Measurements from ENCODE around the gene AHCYL1. TPM values are rescaled to one million over a fixed set of nuclear protein-coding genes. Genes with fewer than 3 reads are reported as not detected.

AHCYL1 gene
- total RNA-seq, 4 donors from 2014 or later = 90.3 to 200 (median 118) TPM

DNA sequence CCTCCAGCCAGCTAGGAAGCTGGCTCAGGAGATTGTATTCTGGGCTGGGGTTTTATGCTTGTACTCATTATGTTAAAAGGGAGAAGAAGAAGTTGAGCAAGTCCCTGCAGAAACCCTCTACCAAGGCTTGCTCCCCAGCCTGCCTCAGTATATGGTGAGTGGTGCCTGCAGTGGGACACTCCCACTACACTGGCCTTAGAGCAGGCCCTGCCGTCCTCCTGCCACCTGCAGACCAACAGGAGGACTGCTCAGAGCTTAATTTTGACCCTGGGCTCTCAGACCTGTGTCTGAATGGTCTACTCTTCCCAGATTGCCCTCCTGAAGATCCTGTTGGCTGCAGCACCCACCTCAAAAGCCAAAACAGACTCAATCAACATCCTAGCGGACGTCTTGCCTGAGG, 62.9 kb downstream of the AHCYL1 start:
- Histone ChIP-seq H3K36me3 (peaks cover 73 to 88% of the 10 kb centered on the region in 2 donors), H3K27ac (no peak overlapping the region)

GRCh38 chr1:110048240-110048639, 63.7 kb downstream of the AHCYL1 start:
- DNase-seq = no peak
- no peak overlapping the region for H3K27ac ChIP-seq
- peaks cover 71 to 90% of the 10 kb centered on the region in 2 donors for H3K36me3 ChIP-seq
- H3K27me3 ChIP-seq = no peaks in the 10 kb centered on the region
- TF ChIP-seq, protein P1, sequence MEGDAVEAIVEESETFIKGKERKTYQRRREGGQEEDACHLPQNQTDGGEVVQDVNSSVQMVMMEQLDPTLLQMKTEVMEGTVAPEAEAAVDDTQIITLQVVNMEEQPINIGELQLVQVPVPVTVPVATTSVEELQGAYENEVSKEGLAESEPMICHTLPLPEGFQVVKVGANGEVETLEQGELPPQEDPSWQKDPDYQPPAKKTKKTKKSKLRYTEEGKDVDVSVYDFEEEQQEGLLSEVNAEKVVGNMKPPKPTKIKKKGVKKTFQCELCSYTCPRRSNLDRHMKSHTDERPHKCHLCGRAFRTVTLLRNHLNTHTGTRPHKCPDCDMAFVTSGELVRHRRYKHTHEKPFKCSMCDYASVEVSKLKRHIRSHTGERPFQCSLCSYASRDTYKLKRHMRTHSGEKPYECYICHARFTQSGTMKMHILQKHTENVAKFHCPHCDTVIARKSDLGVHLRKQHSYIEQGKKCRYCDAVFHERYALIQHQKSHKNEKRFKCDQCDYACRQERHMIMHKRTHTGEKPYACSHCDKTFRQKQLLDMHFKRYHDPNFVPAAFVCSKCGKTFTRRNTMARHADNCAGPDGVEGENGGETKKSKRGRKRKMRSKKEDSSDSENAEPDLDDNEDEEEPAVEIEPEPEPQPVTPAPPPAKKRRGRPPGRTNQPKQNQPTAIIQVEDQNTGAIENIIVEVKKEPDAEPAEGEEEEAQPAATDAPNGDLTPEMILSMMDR (IDR thresholded peaks at IDR 0.05) = no peak
- no peak for TF ChIP-seq POLR2A (IDR thresholded peaks at IDR 0.05)
- 94 to 95% methylated on average over 5 of the region's 5 CpGs for WGBS, 2 donors
- no peaks in the 10 kb centered on the region for H3K4me1 ChIP-seq
- intact Hi-C loops (cut with DNase I) = no loop called here
- H3K4me3 ChIP-seq (replicated peaks in 1 of 3) = no peak overlapping the region
- H3K9me3 ChIP-seq = no peaks in the 10 kb centered on the region

More for the DNA sequence above, 62.9 kb downstream of the AHCYL1 start:
- Histone ChIP-seq H3K4me3 (replicated peaks in 1 of 3) (no peak overlapping the region), H3K27me3 (no peaks in the 10 kb centered on the region), H3K9me3 (no peaks in the 10 kb centered on the region), H3K4me1 (no peaks in the 10 kb centered on the region)
- 83 to 92% methylated on average over 2 to 3 of the region's 3 CpGs for WGBS, 2 donors
- no peak for DNase-seq
- TF ChIP-seq POLR2A (IDR thresholded peaks at IDR 0.05) = no peak
- TF ChIP-seq, protein P1 (IDR thresholded peaks at IDR 0.05) = no peak
- intact Hi-C loops (cut with DNase I) = no loop called here

GRCh38 chr1:110048923-110049601, 64.5 kb downstream of the AHCYL1 start:
- H3K27ac ChIP-seq = no peak overlapping the region

GRCh38 chr1:110049801-110050601, 65.4 kb downstream of the AHCYL1 start:
- peak in 1 of 2 donors; percentile 25 for DNase-seq
- no peak overlapping the region for H3K4me3 ChIP-seq (replicated peaks in 1 of 3)
- TF ChIP-seq, protein P1 (IDR thresholded peaks at IDR 0.05) = no peak
- no peak for TF ChIP-seq POLR2A (IDR thresholded peaks at IDR 0.05)
- no peaks in the 10 kb centered on the region for H3K4me1 ChIP-seq
- no peaks in the 10 kb centered on the region for H3K27me3 ChIP-seq
- no peak overlapping the region for H3K27ac ChIP-seq
- intact Hi-C loops (cut with DNase I) = no loop called here
- 81 to 93% methylated on average over 9 to 11 of the region's 11 CpGs for WGBS, 2 donors
- H3K36me3 ChIP-seq = peaks cover 73 to 88% of the 10 kb centered on the region in 2 donors
- H3K9me3 ChIP-seq = no peaks in the 10 kb centered on the region

More at GRCh38 chr1:110048923-110049601, 64.5 kb downstream of the AHCYL1 start:
- intact Hi-C loops (cut with DNase I) = no loop called here
- Histone ChIP-seq H3K9me3 (no peaks in the 10 kb centered on the region), H3K36me3 (peaks cover 71 to 88% of the 10 kb centered on the region in 2 donors), H3K27me3 (no peaks in the 10 kb centered on the region), H3K4me1 (no peaks in the 10 kb centered on the region), H3K4me3 (replicated peaks in 1 of 3) (no peak overlapping the region)
- TF ChIP-seq, protein P1 (IDR thresholded peaks at IDR 0.05) = no peak
- no peak for TF ChIP-seq POLR2A (IDR thresholded peaks at IDR 0.05)
- 91 to 96% methylated on average over 9 of the region's 9 CpGs for WGBS, 2 donors
- DNase-seq = no peak

Data from thyroid gland (tissue), 4 donors.